Ecto neural progenitor cell (in vitro differentiated cells): Measurements from ENCODE around the gene ZBTB20.

Source experiments
- DNase-seq: peaks from one replicate; pipeline ENCODE4 v3.0.0-alpha.2; 2018; ENCODE audit warnings: low spot score

ZBTB20 gene

GRCh38 chr3:114328345-114328744, 818.7 kb downstream of the ZBTB20 start:
- DNase-seq: no peak

GRCh38 chr3:114327665-114328064, 819.4 kb downstream of the ZBTB20 start:
- DNase-seq: no peak

- no peak for DNase-seq
These were observed 823.4 kb downstream of the ZBTB20 start for GRCh38 chr3:114323546-114324254.

- DNase-seq: no peak
These were observed 826.8 kb downstream of the ZBTB20 start for GRCh38 chr3:114320246-114320645.

- DNase-seq: no peak
These were observed 827.6 kb downstream of the ZBTB20 start for GRCh38 chr3:114319453-114319852.

- DNase-seq: no peak
These were observed 828.8 kb downstream of the ZBTB20 start for GRCh38 chr3:114318295-114318694.

- no peak for DNase-seq
These were observed 832.8 kb downstream of the ZBTB20 start for GRCh38 chr3:114314282-114314681.

GRCh38 chr3:114313426-114313825, 833.7 kb downstream of the ZBTB20 start:
- no peak for DNase-seq

- no peak for DNase-seq
These were observed 836.4 kb downstream of the ZBTB20 start for GRCh38 chr3:114310695-114311094.

GRCh38 chr3:114308830-114309229, 838.3 kb downstream of the ZBTB20 start:
- DNase-seq: no peak

GRCh38 chr3:114308377-114308776, 838.7 kb downstream of the ZBTB20 start:
- DNase-seq: no peak

GRCh38 chr3:114307832-114308231, 839.3 kb downstream of the ZBTB20 start:
- no peak for DNase-seq

- DNase-seq: no peak
These were observed 839.8 kb downstream of the ZBTB20 start for GRCh38 chr3:114307222-114307830.

- DNase-seq: no peak
These were observed 847.0 kb downstream of the ZBTB20 start for GRCh38 chr3:114299941-114300624.

GRCh38 chr3:114299421-114299820, 847.7 kb downstream of the ZBTB20 start:
- no peak for DNase-seq

- no peak for DNase-seq
These were observed 851.1 kb downstream of the ZBTB20 start for GRCh38 chr3:114295946-114296345.

GRCh38 chr3:114294940-114295480, 852.1 kb downstream of the ZBTB20 start:
- DNase-seq: no peak

GRCh38 chr3:114293838-114294535, 853.1 kb downstream of the ZBTB20 start, which contains the start of gene TIGIT:
Gene TIGIT, plus strand, starts transcription at chr3:114294028. Its CDS starts 34 bp downstream, at chr3:114294062.
- DNase-seq: no peak

- peak; percentile 87 for DNase-seq
These were observed 855.9 kb downstream of the ZBTB20 start for GRCh38 chr3:114290911-114291901.

- no peak for DNase-seq
These were observed 860.8 kb downstream of the ZBTB20 start for GRCh38 chr3:114286266-114286665.

- no peak for DNase-seq
These were observed 861.3 kb downstream of the ZBTB20 start for GRCh38 chr3:114285648-114286230.
